ENCODE results near the gene NFIA.

DNA sequence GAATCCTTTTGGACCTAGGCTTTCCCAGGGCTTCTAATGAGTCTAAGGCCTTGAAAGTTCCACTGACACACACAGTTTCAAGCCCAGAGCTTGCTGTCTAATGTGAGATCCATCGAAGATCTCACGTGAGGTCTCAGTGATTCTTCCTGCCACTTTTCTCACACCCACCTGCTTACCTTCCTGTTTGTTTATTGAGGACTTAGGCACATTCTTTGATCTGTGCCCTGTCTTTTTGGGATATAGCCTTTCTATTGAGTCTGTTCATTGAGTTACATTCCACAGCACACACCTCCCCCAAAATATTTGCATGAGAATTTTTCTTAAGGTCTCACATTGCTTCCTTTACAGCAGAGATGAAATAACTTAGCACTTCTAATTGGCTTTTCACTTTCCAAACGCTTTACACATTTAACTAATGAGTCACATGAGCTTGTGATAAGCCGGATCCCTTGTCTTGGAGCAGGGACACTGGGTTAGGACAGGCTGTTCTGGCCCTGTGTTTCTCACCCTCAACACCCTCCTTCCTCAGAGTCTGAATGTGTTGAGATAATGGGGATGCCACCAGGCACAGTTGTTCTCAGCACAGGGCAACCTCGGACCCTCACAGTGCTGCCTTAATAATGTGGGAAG, 354.2 kb downstream of the NFIA start:
- TF ChIP-seq, protein P1, sequence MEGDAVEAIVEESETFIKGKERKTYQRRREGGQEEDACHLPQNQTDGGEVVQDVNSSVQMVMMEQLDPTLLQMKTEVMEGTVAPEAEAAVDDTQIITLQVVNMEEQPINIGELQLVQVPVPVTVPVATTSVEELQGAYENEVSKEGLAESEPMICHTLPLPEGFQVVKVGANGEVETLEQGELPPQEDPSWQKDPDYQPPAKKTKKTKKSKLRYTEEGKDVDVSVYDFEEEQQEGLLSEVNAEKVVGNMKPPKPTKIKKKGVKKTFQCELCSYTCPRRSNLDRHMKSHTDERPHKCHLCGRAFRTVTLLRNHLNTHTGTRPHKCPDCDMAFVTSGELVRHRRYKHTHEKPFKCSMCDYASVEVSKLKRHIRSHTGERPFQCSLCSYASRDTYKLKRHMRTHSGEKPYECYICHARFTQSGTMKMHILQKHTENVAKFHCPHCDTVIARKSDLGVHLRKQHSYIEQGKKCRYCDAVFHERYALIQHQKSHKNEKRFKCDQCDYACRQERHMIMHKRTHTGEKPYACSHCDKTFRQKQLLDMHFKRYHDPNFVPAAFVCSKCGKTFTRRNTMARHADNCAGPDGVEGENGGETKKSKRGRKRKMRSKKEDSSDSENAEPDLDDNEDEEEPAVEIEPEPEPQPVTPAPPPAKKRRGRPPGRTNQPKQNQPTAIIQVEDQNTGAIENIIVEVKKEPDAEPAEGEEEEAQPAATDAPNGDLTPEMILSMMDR (optimal IDR thresholded peaks at IDR 0.05 in 1 of 3, IDR thresholded peaks at IDR 0.05 in 1 of 3, conservative IDR thresholded peaks at IDR 0.05 in 1 of 3; ENCODE audit: extremely low read depth in 1 of 3, insufficient read depth in 2 of 3, low read length in 3 of 3), result no peak
- TF ChIP-seq EZH2 (IDR thresholded peaks at IDR 0.05; ENCODE audit: low read length), result no peak
